ENCODE results near the gene PPP1R37.

PPP1R37 gene

DNA sequence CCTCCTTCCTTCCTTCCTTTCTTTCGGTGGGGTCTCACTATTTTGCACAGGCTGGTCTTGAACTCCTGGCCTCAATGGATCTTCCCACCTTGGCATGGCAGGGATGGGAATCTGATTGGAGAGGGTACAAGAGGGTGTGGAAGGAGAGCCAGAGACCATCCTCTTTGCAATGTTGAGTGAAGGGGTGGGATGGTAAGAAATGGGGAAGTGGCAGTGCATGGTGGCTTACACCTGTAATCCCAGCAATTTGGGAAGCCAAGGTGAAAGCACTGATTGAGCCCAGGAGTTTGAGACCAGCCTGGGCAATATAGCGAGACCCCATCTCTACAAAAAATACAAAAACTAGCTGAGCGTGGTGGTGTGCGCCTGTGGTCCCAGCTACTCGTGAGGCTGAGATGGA lies 91.1 kb downstream of the PPP1R37 start:
- CTCF ChIA-PET: no interaction called here
- H3K4me3 ChIP-seq (ENCODE audit: low read depth, low read length): no peak overlapping the region
- H3K27ac ChIP-seq (ENCODE audit: extremely low read depth, low read depth, low read length): no peak overlapping the region
- TF ChIP-seq ZNF121 (tag by site-specific recombination; IDR thresholded peaks at IDR 0.05): 0 out of 2 replicates have a peak, but pooled peaks have one; percentile 37
- TF ChIP-seq, protein P1, sequence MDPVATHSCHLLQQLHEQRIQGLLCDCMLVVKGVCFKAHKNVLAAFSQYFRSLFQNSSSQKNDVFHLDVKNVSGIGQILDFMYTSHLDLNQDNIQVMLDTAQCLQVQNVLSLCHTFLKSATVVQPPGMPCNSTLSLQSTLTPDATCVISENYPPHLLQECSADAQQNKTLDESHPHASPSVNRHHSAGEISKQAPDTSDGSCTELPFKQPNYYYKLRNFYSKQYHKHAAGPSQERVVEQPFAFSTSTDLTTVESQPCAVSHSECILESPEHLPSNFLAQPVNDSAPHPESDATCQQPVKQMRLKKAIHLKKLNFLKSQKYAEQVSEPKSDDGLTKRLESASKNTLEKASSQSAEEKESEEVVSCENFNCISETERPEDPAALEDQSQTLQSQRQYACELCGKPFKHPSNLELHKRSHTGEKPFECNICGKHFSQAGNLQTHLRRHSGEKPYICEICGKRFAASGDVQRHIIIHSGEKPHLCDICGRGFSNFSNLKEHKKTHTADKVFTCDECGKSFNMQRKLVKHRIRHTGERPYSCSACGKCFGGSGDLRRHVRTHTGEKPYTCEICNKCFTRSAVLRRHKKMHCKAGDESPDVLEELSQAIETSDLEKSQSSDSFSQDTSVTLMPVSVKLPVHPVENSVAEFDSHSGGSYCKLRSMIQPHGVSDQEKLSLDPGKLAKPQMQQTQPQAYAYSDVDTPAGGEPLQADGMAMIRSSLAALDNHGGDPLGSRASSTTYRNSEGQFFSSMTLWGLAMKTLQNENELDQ (tag by site-specific recombination; IDR thresholded peaks at IDR 0.05; ENCODE audit: low read depth): no peak
- POLR2A ChIA-PET: interaction anchor here (0.6 to 0.7 kb wide), 4 partner anchors 109 to 174 kb away, joined by 3 to 7 read pairs (median 3); no protein-coding TSS in a partner anchor
- peaks cover 5% of the 10 kb centered on the region for H3K4me1 ChIP-seq (ENCODE audit: control insufficient read depth, insufficient read depth, low read length)
- H3K9me3 ChIP-seq (ENCODE audit: control insufficient read depth, insufficient read depth, low read depth, low read length): no peaks in the 10 kb centered on the region
- H3K36me3 ChIP-seq (ENCODE audit: control insufficient read depth in 2 of 2, insufficient read depth in 1 of 2, low read length in 2 of 2): peaks cover 8 to 9% of the 10 kb centered on the region in 2 experiments

DNA sequence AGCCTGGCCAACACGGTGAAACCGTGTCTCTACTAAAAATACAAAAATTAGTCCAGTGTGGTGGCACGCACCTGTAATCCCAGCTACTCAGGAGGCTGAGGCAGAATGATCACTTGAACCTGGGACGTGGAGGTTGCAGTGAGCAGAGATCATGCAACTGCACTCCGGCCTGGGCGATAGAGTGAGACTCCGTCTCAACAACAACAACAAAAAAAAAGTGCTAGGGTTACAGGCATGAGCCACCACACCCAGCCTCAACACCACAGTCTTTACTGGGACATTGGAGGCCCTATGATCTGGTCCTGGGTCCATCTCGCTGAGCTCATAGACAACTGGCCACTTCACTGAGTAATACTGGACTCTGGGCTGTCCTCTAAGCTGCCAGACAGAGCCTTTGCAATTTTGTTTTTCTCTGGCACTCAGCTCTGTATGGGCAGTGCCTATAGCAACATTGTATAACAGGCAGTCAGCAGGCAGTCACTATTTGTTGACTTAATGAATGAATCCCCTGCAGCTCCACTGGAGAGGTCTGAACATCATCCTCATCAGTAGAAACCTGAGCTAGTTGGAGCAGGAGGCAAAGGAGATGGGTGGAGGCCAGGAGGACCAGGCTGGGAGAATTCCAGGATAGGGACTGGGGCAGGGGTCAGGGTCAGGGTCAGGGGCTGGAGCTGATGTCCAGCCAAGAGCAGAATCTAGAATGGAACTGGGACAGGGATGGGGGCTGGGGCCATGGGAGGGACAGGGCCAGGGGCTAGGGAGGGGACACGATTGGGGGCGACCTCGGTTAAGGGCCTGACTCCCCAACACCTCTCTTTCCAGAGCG lies 93.7 kb downstream of the PPP1R37 start:
- Histone ChIP-seq H3K9me3 (ENCODE audit: control insufficient read depth, insufficient read depth, low read depth, low read length) (no peaks in the 10 kb centered on the region), H3K4me1 (ENCODE audit: control insufficient read depth, insufficient read depth, low read length) (no peaks in the 10 kb centered on the region), H3K36me3 (ENCODE audit: control insufficient read depth in 2 of 2, insufficient read depth in 1 of 2, low read length in 2 of 2) (peaks cover 0 to under 1% of the 10 kb centered on the region in 2 experiments; a peak in 1 of 3 replicates), H3K4me3 (ENCODE audit: low read depth, low read length) (no peak overlapping the region), H3K27ac (ENCODE audit: extremely low read depth, low read depth, low read length) (no peak overlapping the region)
- ChIA-PET POLR2A (no interaction called here), CTCF (interaction anchor here (0.6 to 3.1 kb wide), 11 partner anchors 8 to 616 kb away, joined by 3 to 16 read pairs (median 3); partner anchors contain the start of genes BLOC1S3 and TRAPPC6A)
- TF ChIP-seq ZNF214 (tag by site-specific recombination; IDR thresholded peaks at IDR 0.05; ENCODE audit: borderline replicate concordance) (no peak), ZBTB17 (tag by site-specific recombination; IDR thresholded peaks at IDR 0.05) (peak; percentile 91), ZIC2 (tag by site-specific recombination; IDR thresholded peaks at IDR 0.05) (peak; percentile 56), ZNF843 (tag by site-specific recombination; IDR thresholded peaks at IDR 0.05) (no peak), ZNF24 (tag by site-specific recombination; IDR thresholded peaks at IDR 0.05) (peak; percentile 61; the same call in 1 of the 2 replicates), KLF1 (tag by site-specific recombination; IDR thresholded peaks at IDR 0.05) (0 out of 2 replicates have a peak, but pooled peaks have one; percentile 9), ZNF335 (tag by site-specific recombination; conservative IDR thresholded peaks at IDR 0.05) (peak; percentile 94), ZNF10 (tag by site-specific recombination; IDR thresholded peaks at IDR 0.05) (peak; percentile 79; the same call in 1 of the 2 replicates), GLIS1 (tag by site-specific recombination; IDR thresholded peaks at IDR 0.05) (peak; percentile 66)
- TF ChIP-seq, protein P2, sequence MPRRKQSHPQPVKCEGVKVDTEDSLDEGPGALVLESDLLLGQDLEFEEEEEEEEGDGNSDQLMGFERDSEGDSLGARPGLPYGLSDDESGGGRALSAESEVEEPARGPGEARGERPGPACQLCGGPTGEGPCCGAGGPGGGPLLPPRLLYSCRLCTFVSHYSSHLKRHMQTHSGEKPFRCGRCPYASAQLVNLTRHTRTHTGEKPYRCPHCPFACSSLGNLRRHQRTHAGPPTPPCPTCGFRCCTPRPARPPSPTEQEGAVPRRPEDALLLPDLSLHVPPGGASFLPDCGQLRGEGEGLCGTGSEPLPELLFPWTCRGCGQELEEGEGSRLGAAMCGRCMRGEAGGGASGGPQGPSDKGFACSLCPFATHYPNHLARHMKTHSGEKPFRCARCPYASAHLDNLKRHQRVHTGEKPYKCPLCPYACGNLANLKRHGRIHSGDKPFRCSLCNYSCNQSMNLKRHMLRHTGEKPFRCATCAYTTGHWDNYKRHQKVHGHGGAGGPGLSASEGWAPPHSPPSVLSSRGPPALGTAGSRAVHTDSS (tag by site-specific recombination; IDR thresholded peaks at IDR 0.05): 0 out of 2 replicates have a peak, but pooled peaks have one; percentile 23

DNA sequence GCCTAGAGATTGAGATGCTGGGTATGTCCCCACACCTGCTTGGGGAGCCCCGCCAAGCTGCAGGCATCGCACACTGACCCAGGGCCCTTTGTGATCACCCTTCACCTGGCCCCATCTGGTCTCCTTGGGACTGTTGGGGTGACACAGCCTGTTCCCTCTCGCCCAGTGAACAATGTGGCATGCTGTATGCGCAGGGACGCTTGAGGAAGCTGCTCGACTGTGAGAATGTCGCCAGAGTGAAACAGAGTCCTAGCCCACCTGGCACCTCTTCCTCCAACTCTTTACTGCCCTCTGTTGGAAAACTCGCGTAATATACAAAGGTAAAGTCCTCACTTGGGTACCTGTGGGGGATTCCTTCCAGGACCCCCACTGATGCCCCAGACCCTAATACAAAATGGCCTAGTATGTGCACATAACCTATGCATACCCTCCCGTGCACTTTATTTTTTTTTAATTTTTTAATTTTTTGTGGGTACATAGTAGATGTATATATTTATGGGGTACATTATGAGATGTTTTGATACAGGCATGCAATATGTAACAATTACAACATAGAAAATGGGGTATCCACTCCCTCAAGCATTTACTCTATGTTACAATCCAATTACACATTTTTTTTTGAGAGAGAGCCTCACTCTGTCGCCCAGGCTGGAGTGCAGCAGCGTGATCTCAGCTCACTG lies 94.6 kb downstream of the PPP1R37 start:
- Histone ChIP-seq H3K4me3 (ENCODE audit: low read depth, low read length) (no peak overlapping the region), H3K4me1 (ENCODE audit: control insufficient read depth, insufficient read depth, low read length) (no peaks in the 10 kb centered on the region), H3K36me3 (ENCODE audit: control insufficient read depth in 2 of 2, insufficient read depth in 1 of 2, low read length in 2 of 2) (no peaks in the 10 kb centered on the region), H3K9me3 (ENCODE audit: control insufficient read depth, insufficient read depth, low read depth, low read length) (no peaks in the 10 kb centered on the region), H3K27ac (ENCODE audit: extremely low read depth, low read depth, low read length) (no peak overlapping the region)
- ChIA-PET POLR2A (interaction anchor here (0.6 kb wide), 1 partner anchor 64 kb away, joined by 3 read pairs; no protein-coding TSS in a partner anchor), CTCF (interaction anchor here (0.6 to 3.1 kb wide), 17 partner anchors 9 to 617 kb away, joined by 3 to 16 read pairs (median 3); partner anchors contain the start of genes BLOC1S3 and TRAPPC6A)
- TF ChIP-seq ZEB2 (tag by site-specific recombination; IDR thresholded peaks at IDR 0.05) (peak; percentile 30; the same call in 1 of the 2 replicates), ZNF423 (tag by site-specific recombination; IDR thresholded peaks at IDR 0.05) (no peak), GLIS1 (tag by site-specific recombination; IDR thresholded peaks at IDR 0.05) (no peak), ZBTB8A (tag by site-specific recombination; IDR thresholded peaks at IDR 0.05) (no peak), GLI4 (tag by site-specific recombination; IDR thresholded peaks at IDR 0.05) (no peak), ZNF768 (tag by site-specific recombination; IDR thresholded peaks at IDR 0.05) (no peak), ZBTB20 (tag by site-specific recombination; IDR thresholded peaks at IDR 0.05) (no peak), ZNF660 (tag by site-specific recombination; IDR thresholded peaks at IDR 0.05) (0 out of 2 replicates have a peak, but pooled peaks have one; percentile 13), SETDB1 (IDR thresholded peaks at IDR 0.05; ENCODE audit: insufficient read length, low read length) (no peak), ZNF211 (tag by site-specific recombination; IDR thresholded peaks at IDR 0.05; ENCODE audit: low read depth) (no peak), ZNF654 (tag by site-specific recombination; IDR thresholded peaks at IDR 0.05; ENCODE audit: low read depth) (peak; percentile 41), ZNF473 (tag by site-specific recombination; IDR thresholded peaks at IDR 0.05) (no peak)
- TF ChIP-seq, protein P3, sequence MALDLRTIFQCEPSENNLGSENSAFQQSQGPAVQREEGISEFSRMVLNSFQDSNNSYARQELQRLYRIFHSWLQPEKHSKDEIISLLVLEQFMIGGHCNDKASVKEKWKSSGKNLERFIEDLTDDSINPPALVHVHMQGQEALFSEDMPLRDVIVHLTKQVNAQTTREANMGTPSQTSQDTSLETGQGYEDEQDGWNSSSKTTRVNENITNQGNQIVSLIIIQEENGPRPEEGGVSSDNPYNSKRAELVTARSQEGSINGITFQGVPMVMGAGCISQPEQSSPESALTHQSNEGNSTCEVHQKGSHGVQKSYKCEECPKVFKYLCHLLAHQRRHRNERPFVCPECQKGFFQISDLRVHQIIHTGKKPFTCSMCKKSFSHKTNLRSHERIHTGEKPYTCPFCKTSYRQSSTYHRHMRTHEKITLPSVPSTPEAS (tag by site-specific recombination; IDR thresholded peaks at IDR 0.05): no peak

Measured in HEK293 (cell line).